DMS 273 (cell line): ENCODE measurements around the gene MPPED2.

Source experiments
- DNase-seq: peaks from one replicate; lab custom pipeline; 2025; ENCODE audit not compliant: unreplicated experiment; lab: John Stamatoyannopoulos, UW

MPPED2 gene

GRCh38 chr11:30586251-30587144 lies at the start of gene MPPED2:
Gene MPPED2, minus strand, starts transcription at chr11:30586353. Its CDS starts 5,980 bp downstream, at chr11:30580373.
- DNase-seq: peak; percentile 30

GRCh38 chr11:30635401-30635989 lies 49.3 kb upstream of the MPPED2 start:
- DNase-seq: no peak

- no peak for DNase-seq
Observed at GRCh38 chr11:30631148-30631547, 45.0 kb upstream of the MPPED2 start.

- no peak for DNase-seq
Observed at GRCh38 chr11:30619767-30620166, 33.6 kb upstream of the MPPED2 start.

- DNase-seq: no peak
Observed at GRCh38 chr11:30617762-30618161, 31.6 kb upstream of the MPPED2 start.

GRCh38 chr11:30610628-30611027 lies 24.5 kb upstream of the MPPED2 start:
- DNase-seq: no peak

GRCh38 chr11:30608534-30608933 lies 22.4 kb upstream of the MPPED2 start:
- DNase-seq: no peak

- no peak for DNase-seq
Observed at GRCh38 chr11:30605036-30605605, 19.0 kb upstream of the MPPED2 start.

GRCh38 chr11:30603357-30603756 lies 17.2 kb upstream of the MPPED2 start:
- DNase-seq: no peak

GRCh38 chr11:30596832-30597231 lies 10.7 kb upstream of the MPPED2 start:
- DNase-seq: no peak

GRCh38 chr11:30595934-30596333 lies 9.8 kb upstream of the MPPED2 start:
- DNase-seq: no peak

GRCh38 chr11:30594646-30595411 lies 8.7 kb upstream of the MPPED2 start:
- no peak for DNase-seq

GRCh38 chr11:30587269-30587812 lies 1.2 kb upstream of the MPPED2 start:
- no peak for DNase-seq

GRCh38 chr11:30585892-30586250 lies 282 bp downstream of the MPPED2 start:
- DNase-seq: peak; percentile 26

GRCh38 chr11:30585125-30585891 lies 845 bp downstream of the MPPED2 start:
- peak; percentile 28 for DNase-seq

GRCh38 chr11:30583476-30584280 lies 2.5 kb downstream of the MPPED2 start:
- no peak for DNase-seq

- DNase-seq: no peak
Observed at GRCh38 chr11:30582726-30583125, 3.4 kb downstream of the MPPED2 start.

- DNase-seq: no peak
Observed at GRCh38 chr11:30581675-30582074, 4.5 kb downstream of the MPPED2 start.

- DNase-seq: no peak
Observed at GRCh38 chr11:30580573-30580972, 5.6 kb downstream of the MPPED2 start.
